SK-N-SH (cell line): ENCODE results near the gene GGA2. TPM values are rescaled to one million over a fixed set of nuclear protein-coding genes. Genes with fewer than 3 reads are reported as not detected.
A peak's percentile ranks its signal among the peaks of the same experiment; 100 is the strongest.

Experiments used
- CTCF ChIA-PET: fragments of 300-600, 350-600 bp; formaldehyde crosslinking; extraction: SDS; loops from one replicate; lab custom pipeline; 2021; lab: Yijun Ruan, JAX
- POLR2A ChIA-PET: fragments of 350-600 bp; sonication (Branson Sonifier 250); formaldehyde crosslinking; extraction: SDS; loops from one replicate; lab custom pipeline; 2020; ENCODE audit warnings: antibody characterized with exemption, inconsistent platforms; lab: Yijun Ruan, JAX
- DNase-seq: peaks from one replicate; pipeline ENCODE4 v3.0.0; 2012
- H2AFZ ChIP-seq: fragments of 200-600 bp; sonication (generic); 2 replicates; pipeline ENCODE4 v1.8.1; 2016; ENCODE audit warnings: antibody characterized with exemption, mild to moderate bottlenecking, low read depth
- H3F3A ChIP-seq: fragments of 200-600 bp; sonication (generic); replicated peaks from 2 replicates; pipeline ENCODE3; 2016; ENCODE audit warnings: antibody characterized with exemption, mild to moderate bottlenecking; ENCODE audit not compliant: insufficient read depth
- H3K27ac ChIP-seq, 2 experiments: fragments of 200-500 bp in 1 of 2; fragments of 200-600 bp in 1 of 2; sonication (Bioruptor generic) in 1 of 2; sonication (generic), shearing (Covaris generic) in 1 of 2; 2 replicates each; pipeline versions ENCODE4 v1.5.1 to v1.6.1; 2014 to 2016; ENCODE audit warnings: low read depth in 2 of 2, inconsistent platforms in 1 of 2, low read length in 1 of 2, mild to moderate bottlenecking in 1 of 2, mixed read lengths in 1 of 2
- H3K27me3 ChIP-seq: fragments of 200-600 bp; sonication (generic), shearing (Covaris generic); 2 replicates; pipeline ENCODE4 v1.6.1; 2016; ENCODE audit warnings: mixed run types; ENCODE audit not compliant: insufficient read depth
- H3K36me3 ChIP-seq, 2 experiments: fragments of 200-500 bp in 1 of 2; fragments of 200-600 bp in 1 of 2; sonication (Bioruptor generic) in 1 of 2; sonication (generic) in 1 of 2; replicated peaks in 1 of 2; 2 replicates each; pipeline versions ENCODE3 to v1.5.1; 2014 to 2016; ENCODE audit warnings: low read length in 1 of 2, mild to moderate bottlenecking in 1 of 2; ENCODE audit not compliant: insufficient read depth in 2 of 2, control insufficient read depth in 1 of 2
- H3K4me1 ChIP-seq, 2 experiments: fragments of 200-500 bp in 1 of 2; fragments of 200-600 bp in 1 of 2; sonication (Bioruptor generic) in 1 of 2; sonication (generic), shearing (Covaris generic) in 1 of 2; 2 replicates each; pipeline versions ENCODE4 v1.5.1 to v1.6.1; 2014 to 2016; ENCODE audit warnings: low read depth in 1 of 2, low read length in 1 of 2, mixed run types in 1 of 2; ENCODE audit not compliant: insufficient read depth in 2 of 2, control insufficient read depth in 1 of 2
- H3K4me2 ChIP-seq: fragments of 200-600 bp; sonication (generic), shearing (Covaris generic); 2 replicates; pipeline ENCODE4 v1.6.1; 2017; ENCODE audit warnings: mixed run types
- H3K4me3 ChIP-seq, 2 experiments: fragments of 200-500 bp in 1 of 2; fragments of 200-600 bp in 1 of 2; sonication (Bioruptor generic) in 1 of 2; sonication (generic), shearing (Covaris generic) in 1 of 2; 2 replicates each; pipeline versions ENCODE4 v1.5.1 to v1.8.1; 2014 to 2016; ENCODE audit warnings: low read depth in 2 of 2, inconsistent platforms in 1 of 2, low read length in 1 of 2, mild to moderate bottlenecking in 1 of 2, mixed read lengths in 1 of 2, moderate library complexity in 1 of 2
- H3K79me2 ChIP-seq: fragments of 200-600 bp; sonication (generic); 2 replicates; pipeline ENCODE4 v1.8.1; 2017; ENCODE audit warnings: mild to moderate bottlenecking; ENCODE audit not compliant: insufficient read depth
- H3K9ac ChIP-seq: fragments of 200-600 bp; sonication (generic); 2 replicates; pipeline ENCODE4 v1.6.1; 2017; ENCODE audit warnings: mixed run types
- H3K9me2 ChIP-seq: fragments of 200-600 bp; sonication (generic); 2 replicates; pipeline ENCODE4 v1.6.1; 2017; ENCODE audit warnings: mixed run types
- H3K9me3 ChIP-seq: fragments of 200-600 bp; sonication (generic); 2 replicates; pipeline ENCODE4 v1.6.1; 2017; ENCODE audit warnings: mixed run types, mild to moderate bottlenecking, moderate library complexity
- H4K20me1 ChIP-seq: fragments of 200-600 bp; sonication (generic); 2 replicates; pipeline ENCODE4 v1.6.1; 2017; ENCODE audit warnings: mild to moderate bottlenecking, mixed run types; ENCODE audit not compliant: insufficient read depth
- EP300 ChIP-seq, 2 experiments: IDR thresholded peaks; 2 replicates each; pipeline versions ENCODE4 v1.4.0 to v1.6.1; 2012; ENCODE audit warnings: borderline replicate concordance in 1 of 2, low read depth in 1 of 2, low read length in 1 of 2
- FOXJ3 ChIP-seq: sonication (generic); formaldehyde crosslinking; IDR thresholded peaks from 2 replicates; pipeline ENCODE4 v1.5.1; 2020; ENCODE audit warnings: mild to moderate bottlenecking, missing genetic modification reagents
- FOXM1 ChIP-seq: IDR thresholded peaks from 2 replicates; pipeline ENCODE4 v1.4.0; 2012; ENCODE audit warnings: low read depth, mild to moderate bottlenecking
- GATA2 ChIP-seq: sonication (generic); formaldehyde crosslinking; IDR thresholded peaks from 2 replicates; pipeline ENCODE4 v1.5.0; 2020; ENCODE audit warnings: mild to moderate bottlenecking, missing genetic modification reagents
- NFIC ChIP-seq: IDR thresholded peaks from 2 replicates; pipeline ENCODE4 v1.4.0; 2012; ENCODE audit warnings: borderline replicate concordance
- TAF1 ChIP-seq: IDR thresholded peaks from 2 replicates; pipeline ENCODE4 v1.6.1; 2012; ENCODE audit warnings: low read depth, mild to moderate bottlenecking, low read length, moderate library complexity, borderline replicate concordance
- WGBS: methylation state at CpG from one replicate; pipeline ENCODE4 v1.1.6; 2017; ENCODE audit warnings: low lambda C conversion rate; 5-methylcytosine and 5-hydroxymethylcytosine counted together
- polyA plus RNA-seq, 3 experiments: library from polyadenylated mRNA; depleted of rRNA; stranded (reverse); fragments of >200 nt; gene quantifications; 2 replicates each; pipeline ENCODE4 v1.2.3, GENCODE V29; 2012
- TF ChIP-seq, protein P1 (sequence below): fragments of 200-600 bp; sonication (generic); IDR thresholded peaks from 2 replicates; pipeline ENCODE4 v1.6.1; 2017; ENCODE audit warnings: antibody characterized with exemption, mild to moderate bottlenecking, moderate library complexity
- TF ChIP-seq, protein P2 (sequence below): IDR thresholded peaks from 2 replicates; pipeline ENCODE4 v1.4.0; 2012; ENCODE audit warnings: low read depth, borderline replicate concordance
- TF ChIP-seq, protein P3 (sequence below): fragments of 150-350 bp; IDR thresholded peaks from 2 replicates; pipeline ENCODE4 v1.6.1; 2017; ENCODE audit warnings: antibody characterized with exemption, low read length, low read depth, borderline replicate concordance
- TF ChIP-seq, protein P4 (sequence below): IDR thresholded peaks from 2 replicates; pipeline ENCODE4 v1.4.0; 2012; ENCODE audit warnings: low read depth, borderline replicate concordance

The GGA2 gene
- polyA plus RNA-seq, 1 of the 3 experiments (the other 2 are of a cell fraction) = 23.4 TPM

DNA sequence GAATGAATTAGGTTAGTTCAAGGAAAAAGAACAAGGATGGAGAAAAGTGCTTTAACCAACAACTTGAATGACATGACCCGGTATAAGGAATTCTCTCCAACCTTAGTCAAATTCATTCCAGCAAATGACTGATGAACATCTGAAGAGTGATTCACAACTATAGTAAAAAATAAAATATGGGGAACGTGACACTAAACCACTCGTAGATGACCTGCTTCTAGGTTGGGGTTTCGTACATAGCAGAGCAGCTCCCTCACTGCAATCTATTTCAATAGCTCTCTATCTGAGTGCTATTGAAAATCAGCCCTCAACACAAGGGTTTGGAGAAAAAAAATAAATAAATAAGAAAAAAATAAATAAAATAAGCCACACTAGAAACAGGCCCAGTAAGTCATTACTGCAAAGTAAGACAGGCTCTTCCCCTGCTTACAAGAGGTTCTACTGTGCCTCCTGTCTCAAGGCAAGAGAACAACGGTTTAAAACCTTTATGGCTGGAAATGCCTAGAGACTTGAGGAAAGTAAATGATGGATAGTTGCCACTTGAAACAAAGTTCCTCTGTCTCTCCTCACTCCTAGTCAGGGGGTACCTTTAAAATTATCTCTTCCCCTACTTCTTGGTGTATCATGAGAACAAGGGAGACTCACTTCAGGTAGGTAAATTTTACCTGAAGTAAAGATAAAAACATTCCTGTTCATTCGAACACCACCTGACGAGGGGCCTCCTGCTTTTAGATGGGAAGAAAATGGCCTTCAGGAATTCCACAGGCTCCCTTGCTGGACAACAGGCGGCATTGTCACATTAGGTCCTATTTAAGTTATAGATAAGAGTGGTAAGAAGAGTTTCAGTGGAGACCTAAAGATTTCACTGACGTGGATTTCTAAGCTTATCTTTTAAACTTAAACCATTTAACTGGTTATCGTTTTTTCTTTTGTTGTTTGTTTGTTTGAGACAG is 77.8 kb downstream of the GGA2 start:
- Histone ChIP-seq H2AFZ (no peak overlapping the region), H3K9ac (no peak overlapping the region), H3K4me2 (no peak overlapping the region), H3K4me3 (no peak overlapping the region), H3K4me1 (no peaks in the 10 kb centered on the region), H3K27ac (no peak overlapping the region), H3K79me2 (no peaks in the 10 kb centered on the region), H3K9me2 (no peaks in the 10 kb centered on the region), H3K27me3 (no peaks in the 10 kb centered on the region), H4K20me1 (peaks cover 9% of the 10 kb centered on the region; the same call in 1 of the 2 replicates), H3K36me3 (peaks cover 17 to 47% of the 10 kb centered on the region in 2 experiments), H3K9me3 (no peaks in the 10 kb centered on the region), H3F3A (peaks cover 5% of the 10 kb centered on the region)
- peak; percentile 22 for DNase-seq
- CTCF ChIA-PET = interaction anchor here (1.0 to 7.9 kb wide), 16 partner anchors 8 to 372 kb away, joined by 4 to 290 read pairs (median 16); partner anchors contain the start of genes COG7 and SCNN1G
- 92% methylated on average over 10 of the region's 10 CpGs for WGBS
- POLR2A ChIA-PET = interaction anchor here (0.8 kb wide), 1 partner anchor 284 kb away, joined by 3 read pairs; no protein-coding TSS in a partner anchor
- TF ChIP-seq EP300 (IDR thresholded peaks at IDR 0.05; ENCODE audit: borderline replicate concordance in 1 of 2, low read depth in 1 of 2, low read length in 1 of 2) = no peak
- TF ChIP-seq, protein P1, sequence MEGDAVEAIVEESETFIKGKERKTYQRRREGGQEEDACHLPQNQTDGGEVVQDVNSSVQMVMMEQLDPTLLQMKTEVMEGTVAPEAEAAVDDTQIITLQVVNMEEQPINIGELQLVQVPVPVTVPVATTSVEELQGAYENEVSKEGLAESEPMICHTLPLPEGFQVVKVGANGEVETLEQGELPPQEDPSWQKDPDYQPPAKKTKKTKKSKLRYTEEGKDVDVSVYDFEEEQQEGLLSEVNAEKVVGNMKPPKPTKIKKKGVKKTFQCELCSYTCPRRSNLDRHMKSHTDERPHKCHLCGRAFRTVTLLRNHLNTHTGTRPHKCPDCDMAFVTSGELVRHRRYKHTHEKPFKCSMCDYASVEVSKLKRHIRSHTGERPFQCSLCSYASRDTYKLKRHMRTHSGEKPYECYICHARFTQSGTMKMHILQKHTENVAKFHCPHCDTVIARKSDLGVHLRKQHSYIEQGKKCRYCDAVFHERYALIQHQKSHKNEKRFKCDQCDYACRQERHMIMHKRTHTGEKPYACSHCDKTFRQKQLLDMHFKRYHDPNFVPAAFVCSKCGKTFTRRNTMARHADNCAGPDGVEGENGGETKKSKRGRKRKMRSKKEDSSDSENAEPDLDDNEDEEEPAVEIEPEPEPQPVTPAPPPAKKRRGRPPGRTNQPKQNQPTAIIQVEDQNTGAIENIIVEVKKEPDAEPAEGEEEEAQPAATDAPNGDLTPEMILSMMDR = peak; percentile 54

DNA sequence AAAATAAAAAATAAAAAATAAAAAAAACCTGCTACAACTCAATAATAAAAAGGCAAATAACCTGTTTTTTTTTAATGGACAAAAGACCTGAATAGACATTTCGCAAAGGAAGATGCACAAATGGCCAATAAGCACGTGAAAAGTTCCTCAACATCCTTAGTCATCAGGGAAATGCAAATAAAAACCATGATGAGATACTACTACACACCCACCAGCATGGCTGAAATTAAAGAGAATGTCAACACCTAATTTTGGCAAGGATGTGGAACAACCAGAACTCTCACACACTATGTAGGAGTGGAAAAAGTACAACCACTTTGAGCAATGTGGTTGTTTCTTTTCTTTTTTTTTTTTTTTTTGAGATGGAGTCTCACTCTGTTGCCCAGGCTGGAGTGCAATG is 81.9 kb downstream of the GGA2 start:
- Histone ChIP-seq H3K4me2 (no peak overlapping the region), H2AFZ (no peak overlapping the region), H3K36me3 (peaks cover 11 to 24% of the 10 kb centered on the region in 2 experiments), H3K4me1 (peaks cover 0 to 10% of the 10 kb centered on the region in 2 experiments; a peak in 2 of 4 replicates), H3K79me2 (no peaks in the 10 kb centered on the region), H4K20me1 (no peaks in the 10 kb centered on the region), H3K27ac (no peak overlapping the region), H3K9me3 (no peaks in the 10 kb centered on the region), H3K9ac (no peak overlapping the region), H3K27me3 (no peaks in the 10 kb centered on the region), H3F3A (peaks cover 15% of the 10 kb centered on the region), H3K4me3 (no peak overlapping the region), H3K9me2 (no peaks in the 10 kb centered on the region)
- DNase-seq = no peak
- no peak for TF ChIP-seq TAF1
- no peak for TF ChIP-seq GATA2 (CRISPR knock-in tag)
- TF ChIP-seq, protein P2, sequence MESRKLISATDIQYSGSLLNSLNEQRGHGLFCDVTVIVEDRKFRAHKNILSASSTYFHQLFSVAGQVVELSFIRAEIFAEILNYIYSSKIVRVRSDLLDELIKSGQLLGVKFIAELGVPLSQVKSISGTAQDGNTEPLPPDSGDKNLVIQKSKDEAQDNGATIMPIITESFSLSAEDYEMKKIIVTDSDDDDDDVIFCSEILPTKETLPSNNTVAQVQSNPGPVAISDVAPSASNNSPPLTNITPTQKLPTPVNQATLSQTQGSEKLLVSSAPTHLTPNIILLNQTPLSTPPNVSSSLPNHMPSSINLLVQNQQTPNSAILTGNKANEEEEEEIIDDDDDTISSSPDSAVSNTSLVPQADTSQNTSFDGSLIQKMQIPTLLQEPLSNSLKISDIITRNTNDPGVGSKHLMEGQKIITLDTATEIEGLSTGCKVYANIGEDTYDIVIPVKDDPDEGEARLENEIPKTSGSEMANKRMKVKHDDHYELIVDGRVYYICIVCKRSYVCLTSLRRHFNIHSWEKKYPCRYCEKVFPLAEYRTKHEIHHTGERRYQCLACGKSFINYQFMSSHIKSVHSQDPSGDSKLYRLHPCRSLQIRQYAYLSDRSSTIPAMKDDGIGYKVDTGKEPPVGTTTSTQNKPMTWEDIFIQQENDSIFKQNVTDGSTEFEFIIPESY = no peak
- TF ChIP-seq FOXM1 = no peak
- TF ChIP-seq, protein P3, sequence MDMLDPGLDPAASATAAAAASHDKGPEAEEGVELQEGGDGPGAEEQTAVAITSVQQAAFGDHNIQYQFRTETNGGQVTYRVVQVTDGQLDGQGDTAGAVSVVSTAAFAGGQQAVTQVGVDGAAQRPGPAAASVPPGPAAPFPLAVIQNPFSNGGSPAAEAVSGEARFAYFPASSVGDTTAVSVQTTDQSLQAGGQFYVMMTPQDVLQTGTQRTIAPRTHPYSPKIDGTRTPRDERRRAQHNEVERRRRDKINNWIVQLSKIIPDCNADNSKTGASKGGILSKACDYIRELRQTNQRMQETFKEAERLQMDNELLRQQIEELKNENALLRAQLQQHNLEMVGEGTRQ = no peak
- TF ChIP-seq, protein P4, sequence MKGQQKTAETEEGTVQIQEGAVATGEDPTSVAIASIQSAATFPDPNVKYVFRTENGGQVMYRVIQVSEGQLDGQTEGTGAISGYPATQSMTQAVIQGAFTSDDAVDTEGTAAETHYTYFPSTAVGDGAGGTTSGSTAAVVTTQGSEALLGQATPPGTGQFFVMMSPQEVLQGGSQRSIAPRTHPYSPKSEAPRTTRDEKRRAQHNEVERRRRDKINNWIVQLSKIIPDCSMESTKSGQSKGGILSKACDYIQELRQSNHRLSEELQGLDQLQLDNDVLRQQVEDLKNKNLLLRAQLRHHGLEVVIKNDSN = no peak
- no peak for TF ChIP-seq FOXJ3 (CRISPR knock-in tag)
- no peak for TF ChIP-seq NFIC
- 85% methylated on average over 2 of the region's 2 CpGs for WGBS
- ChIA-PET CTCF (no interaction called here), POLR2A (no interaction called here)
